ENCODE data around the gene SYNGAP1.
"Not testable (repeated sequence)": the region's sequence is repeated elsewhere in the genome, so short reads cannot be mapped to it uniquely, and the experiment has no call there.

The SYNGAP1 gene

GRCh38 chr6:33419580-33420490, at the start of gene SYNGAP1:
Gene SYNGAP1 (plus strand): TSS chr6:33420065. CDS start chr6:33420265, 200 bp downstream.
- DNase-seq (ENCODE audit: low spot score): no peak
- FAIRE-seq: no peak

- DNase-seq (ENCODE audit: low spot score); FAIRE-seq: not testable (repeated sequence)
Measured at GRCh38 chr6:33371901-33372300, 48.0 kb upstream of the SYNGAP1 start.

GRCh38 chr6:33372526-33373123, 47.2 kb upstream of the SYNGAP1 start:
- DNase-seq (ENCODE audit: low spot score) (no peak), FAIRE-seq (no peak)

GRCh38 chr6:33373960-33374910, 45.6 kb upstream of the SYNGAP1 start:
- no peak for FAIRE-seq
- DNase-seq (ENCODE audit: low spot score): no peak

GRCh38 chr6:33375143-33375671, 44.7 kb upstream of the SYNGAP1 start:
- FAIRE-seq (no peak), DNase-seq (ENCODE audit: low spot score) (no peak)

- FAIRE-seq: no peak
Measured at GRCh38 chr6:33377171-33377570, 42.7 kb upstream of the SYNGAP1 start.

GRCh38 chr6:33379184-33379583, 40.7 kb upstream of the SYNGAP1 start:
- not testable (repeated sequence) for DNase-seq (ENCODE audit: low spot score); FAIRE-seq

More at GRCh38 chr6:33377171-33377570, 42.7 kb upstream of the SYNGAP1 start:
- no peak for DNase-seq (ENCODE audit: low spot score)

GRCh38 chr6:33380272-33380981, 39.4 kb upstream of the SYNGAP1 start:
- DNase-seq (ENCODE audit: low spot score) (no peak), FAIRE-seq (no peak)

- FAIRE-seq (no peak), DNase-seq (ENCODE audit: low spot score) (no peak)
Measured at GRCh38 chr6:33383427-33384185, 36.3 kb upstream of the SYNGAP1 start.

GRCh38 chr6:33384581-33385020, 35.3 kb upstream of the SYNGAP1 start:
- FAIRE-seq (no peak), DNase-seq (ENCODE audit: low spot score) (peak; percentile 16)

- FAIRE-seq (no peak), DNase-seq (ENCODE audit: low spot score) (no peak)
Measured at GRCh38 chr6:33390173-33390572, 29.7 kb upstream of the SYNGAP1 start.

- no peak for DNase-seq (ENCODE audit: low spot score)
- no peak for FAIRE-seq
Measured at GRCh38 chr6:33390767-33391277, 29.0 kb upstream of the SYNGAP1 start.

- peak; percentile 90 for FAIRE-seq
Measured at GRCh38 chr6:33391278-33391921, 28.5 kb upstream of the SYNGAP1 start, which contains the start of gene KIFC1. Gene KIFC1 (plus strand): TSS chr6:33391823. CDS start chr6:33391986, 163 bp downstream.

GRCh38 chr6:33391922-33392594, 27.8 kb upstream of the SYNGAP1 start:
- DNase-seq (ENCODE audit: low spot score) (no peak), FAIRE-seq (no peak)

More at GRCh38 chr6:33391278-33391921, 28.5 kb upstream of the SYNGAP1 start, which contains the start of gene KIFC1:
- peak; percentile 98 for DNase-seq (ENCODE audit: low spot score)

- FAIRE-seq: no peak
- DNase-seq (ENCODE audit: low spot score): no peak
Measured at GRCh38 chr6:33392595-33392948, 27.3 kb upstream of the SYNGAP1 start.

- no peak for FAIRE-seq
- DNase-seq (ENCODE audit: low spot score): no peak
Measured at GRCh38 chr6:33392979-33393378, 26.9 kb upstream of the SYNGAP1 start.

- DNase-seq (ENCODE audit: low spot score) (no peak), FAIRE-seq (no peak)
Measured at GRCh38 chr6:33397541-33397940, 22.3 kb upstream of the SYNGAP1 start.

GRCh38 chr6:33398601-33399000, 21.3 kb upstream of the SYNGAP1 start:
- FAIRE-seq; DNase-seq (ENCODE audit: low spot score): not testable (repeated sequence)

Data from RCC 7860 (cell line).